GM21786 (cell line): ENCODE measurements around the gene KRT85.

Source experiments
- ATAC-seq: cut with Tn5 transposase; IDR thresholded peaks from one replicate; pipeline ENCODE4 v1.9.1; 2021; ENCODE audit not compliant: unreplicated experiment

KRT85 gene

DNA sequence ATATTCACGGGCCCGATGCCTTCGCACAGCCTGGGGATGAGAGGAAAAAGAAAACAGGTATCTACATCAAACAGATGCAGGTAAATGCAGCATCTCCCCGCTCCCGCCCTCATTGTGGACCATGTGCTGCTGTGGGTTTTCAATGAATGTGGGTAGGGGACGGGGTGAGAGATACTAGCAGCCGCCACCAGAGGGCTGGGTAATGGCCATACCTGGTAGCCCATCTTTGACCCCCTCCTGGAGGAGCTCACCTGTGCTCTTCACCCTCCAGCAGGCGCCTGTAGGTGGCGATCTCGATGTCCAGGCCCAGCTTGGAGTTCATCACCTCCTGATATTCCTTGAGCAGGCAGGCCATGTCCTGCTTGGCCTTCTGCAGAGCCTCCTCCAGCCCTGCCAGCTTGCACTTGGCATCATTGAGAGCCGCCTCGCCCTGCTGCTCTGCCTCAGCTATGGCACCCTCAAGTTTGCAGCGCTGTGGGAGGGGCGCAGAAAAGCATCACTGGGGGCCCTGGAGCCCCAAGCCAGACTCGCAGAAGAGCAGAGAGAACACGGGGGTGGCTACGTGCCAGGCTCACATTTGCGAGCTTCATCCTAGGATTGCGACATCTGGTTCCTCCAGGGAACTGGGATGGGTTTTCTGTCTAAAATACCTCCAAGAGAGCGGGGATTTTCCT lies 28.6 kb upstream of the KRT85 start:
- no peak for ATAC-seq

DNA sequence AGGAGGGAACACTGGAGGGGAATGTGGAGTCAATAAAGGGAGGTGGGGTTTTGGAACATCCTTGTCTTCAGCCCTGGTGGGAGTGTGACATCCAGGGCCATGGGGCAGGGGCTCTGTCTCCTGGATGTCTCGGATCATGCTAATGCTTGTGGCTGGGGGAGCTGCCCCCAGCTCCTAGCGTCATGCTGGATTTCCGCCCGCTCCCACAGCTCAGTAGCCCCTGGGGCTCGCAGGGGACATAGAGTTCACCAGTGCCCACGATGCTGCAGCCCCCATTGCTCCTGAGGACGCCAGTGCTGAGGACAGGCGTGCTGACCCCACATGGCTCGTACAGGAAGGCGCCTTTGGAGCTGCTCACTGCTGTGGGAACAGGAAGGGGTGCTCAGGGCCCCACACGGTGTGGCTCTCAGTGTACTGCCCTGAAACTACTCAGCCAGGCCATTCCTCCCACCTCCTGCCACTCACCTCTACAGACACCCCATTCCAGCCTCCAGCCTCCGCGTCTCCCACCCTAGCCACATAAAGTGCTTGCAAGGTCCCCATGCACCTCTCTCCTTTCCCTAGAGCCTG lies 27.6 kb upstream of the KRT85 start:
- ATAC-seq, result no peak

DNA sequence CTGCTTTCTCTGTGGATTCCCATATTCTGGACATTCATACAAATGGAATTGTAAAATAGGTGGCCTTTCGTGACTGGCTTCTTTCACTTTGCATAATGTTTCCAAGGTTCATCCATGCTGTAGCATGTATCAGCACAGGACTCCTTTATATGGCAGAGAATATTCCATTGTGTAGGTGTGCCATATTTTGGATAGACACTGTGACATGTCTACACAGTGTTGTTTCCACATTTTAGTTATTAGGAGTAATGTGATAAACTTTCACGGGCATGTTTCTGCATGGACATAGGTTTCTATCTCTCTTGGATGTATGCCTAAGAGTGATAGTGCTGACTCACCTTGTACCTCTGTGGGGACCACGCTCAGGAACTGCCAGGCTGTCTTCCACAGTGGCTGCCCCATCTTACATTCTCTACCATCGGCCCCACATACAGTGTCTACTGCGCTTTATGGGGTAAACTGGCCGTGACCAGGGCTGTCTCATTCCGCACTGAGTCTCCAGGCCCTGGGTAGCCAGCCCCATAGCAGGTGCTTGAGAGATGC lies 25.3 kb upstream of the KRT85 start:
- no peak for ATAC-seq

DNA sequence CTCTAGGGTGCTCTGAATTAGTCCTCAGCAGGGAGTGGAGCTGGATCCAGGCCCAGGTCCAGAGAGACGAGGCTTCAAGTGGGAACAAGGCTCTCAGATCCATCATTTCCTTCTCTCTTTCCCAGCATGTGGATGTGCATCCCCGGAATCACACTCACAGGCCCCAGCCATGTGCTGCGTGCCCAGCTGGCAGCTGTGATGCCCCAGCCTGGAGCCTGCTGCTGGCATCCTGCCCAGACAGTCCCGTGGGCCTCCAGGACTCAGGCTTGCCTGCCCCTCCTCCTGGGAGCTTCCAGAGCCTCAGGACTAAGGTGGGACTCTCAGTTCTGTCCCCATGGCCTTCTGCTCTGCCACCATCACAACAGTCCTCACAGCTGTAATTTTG lies 24.3 kb upstream of the KRT85 start:
- ATAC-seq, result no peak

DNA sequence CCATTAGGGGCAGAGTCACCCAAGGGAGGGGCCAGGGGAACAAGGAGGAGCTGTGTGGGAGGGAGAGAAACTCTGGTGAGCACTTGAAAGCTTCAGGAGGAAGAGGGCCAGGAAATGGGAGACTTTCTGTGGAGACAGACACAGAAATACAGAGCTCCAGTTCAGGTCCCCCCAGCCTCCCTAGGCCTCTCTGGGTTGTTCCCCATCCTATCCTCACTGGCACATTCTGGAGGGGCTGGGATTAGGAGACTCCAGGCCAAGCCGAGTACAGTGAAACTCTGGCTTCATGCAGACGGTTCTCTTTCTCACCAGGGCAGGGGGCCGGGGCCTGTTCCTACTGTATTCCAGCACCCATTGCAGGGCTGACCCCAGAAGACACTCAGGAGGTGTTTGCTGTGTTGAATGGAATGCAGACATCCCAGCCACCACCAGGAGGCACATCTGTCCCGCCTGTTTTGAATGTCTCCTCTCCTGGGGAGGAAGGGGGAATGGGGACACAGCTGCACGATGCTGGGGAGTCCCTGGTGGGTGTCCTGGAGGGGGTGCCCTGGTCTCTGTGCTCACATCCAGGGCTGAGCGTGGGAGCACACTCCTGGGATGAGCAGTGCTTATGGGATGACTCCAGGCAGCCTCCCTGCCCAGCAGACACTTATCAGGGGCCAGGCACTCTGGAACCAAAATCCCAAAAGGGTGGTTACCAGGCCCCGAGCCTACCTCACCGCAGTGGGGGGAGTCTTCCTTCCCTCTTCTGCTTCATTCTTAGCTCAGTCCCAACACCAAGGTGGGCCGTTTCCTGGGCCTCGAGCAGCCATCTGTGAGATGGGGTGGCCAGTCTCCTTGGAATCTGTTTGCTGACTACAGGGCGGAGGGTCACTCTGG lies 23.7 kb upstream of the KRT85 start:
- ATAC-seq, result no peak

DNA sequence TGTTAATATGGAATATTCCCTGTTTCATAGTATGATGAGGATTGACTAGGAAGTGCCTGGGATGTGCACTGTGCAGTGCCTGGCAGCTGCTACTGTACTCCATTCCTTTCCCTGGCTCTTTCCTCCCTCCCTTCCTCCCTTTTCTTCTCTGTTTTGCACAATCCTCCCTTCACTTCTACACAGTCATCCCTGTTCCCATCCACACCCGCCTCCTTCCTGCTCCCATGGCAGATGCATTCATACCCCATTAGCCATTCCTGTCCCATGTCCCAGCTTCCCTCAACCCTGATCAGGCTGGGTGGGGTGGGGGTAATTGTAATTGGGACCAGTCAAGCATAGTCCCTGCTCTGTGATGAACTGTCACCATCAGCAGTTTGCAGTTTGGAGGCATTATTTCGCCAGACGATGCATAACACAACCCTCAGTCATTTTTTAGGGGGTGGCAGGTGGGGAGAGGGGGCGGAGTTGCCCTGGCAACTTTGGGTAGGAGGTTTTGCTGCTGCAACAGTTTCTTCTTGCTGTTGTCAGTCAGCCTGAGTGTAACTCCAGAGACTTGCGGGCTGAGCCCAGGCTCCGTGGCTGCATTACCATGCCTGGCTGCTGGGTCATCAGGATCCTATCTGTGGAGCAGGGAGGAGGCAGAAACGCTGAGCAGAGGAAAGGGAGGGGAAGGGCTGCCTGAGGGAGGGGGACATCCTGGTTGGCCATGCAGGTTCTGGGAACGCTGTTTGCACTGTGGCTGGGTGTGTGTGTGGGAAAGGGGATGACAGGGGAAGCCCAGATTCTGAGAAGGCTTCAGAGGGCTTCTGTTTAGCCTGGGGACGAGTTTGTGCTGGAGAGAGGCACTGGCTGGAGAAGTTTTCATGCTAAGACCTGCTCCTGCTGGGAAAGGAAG lies 22.3 kb upstream of the KRT85 start:
- ATAC-seq, result no peak

DNA sequence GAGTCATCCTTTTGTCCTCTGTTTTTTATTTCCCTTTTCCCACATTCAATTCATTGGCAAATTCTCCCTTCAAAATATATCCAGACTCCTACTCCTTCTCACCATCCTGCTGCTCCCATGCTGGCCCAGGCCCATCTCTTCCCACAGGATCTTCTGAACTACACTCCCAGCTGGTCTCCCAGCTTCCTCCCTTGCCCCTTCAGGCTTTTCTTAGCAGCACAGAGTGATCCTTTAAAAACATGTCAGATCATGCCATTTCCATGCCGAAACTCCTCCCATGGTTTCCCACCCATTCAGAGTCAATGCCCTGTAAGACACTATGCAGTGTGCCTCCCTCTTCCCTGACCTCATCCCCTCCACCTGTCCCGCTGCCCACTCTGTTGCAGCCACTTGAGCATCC lies 20.6 kb upstream of the KRT85 start:
- ATAC-seq, result no peak

DNA sequence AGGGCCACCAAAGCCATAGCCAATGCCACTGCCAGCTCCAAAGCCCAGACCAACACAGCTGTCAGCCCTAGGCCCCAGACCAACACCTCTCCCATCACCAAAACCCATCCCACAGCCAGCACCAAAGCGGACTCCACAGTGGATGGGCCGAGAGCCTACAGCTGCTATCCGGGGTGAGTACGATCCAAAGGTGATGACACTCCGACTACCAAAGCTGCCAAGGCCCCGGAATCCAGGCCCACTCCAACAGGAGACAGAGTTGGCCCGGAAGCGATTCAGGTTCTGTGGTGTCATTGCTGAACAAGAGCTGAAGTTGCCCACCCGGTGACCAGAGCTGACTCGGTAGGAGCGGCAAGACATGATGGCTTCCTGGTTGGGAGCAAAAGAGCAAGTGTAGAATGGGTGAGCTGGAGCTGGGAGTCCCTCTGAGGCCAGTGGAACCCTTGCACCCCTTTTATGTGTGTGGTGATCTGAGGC lies 18.0 kb upstream of the KRT85 start, which contains the start of gene KRT84:
Gene KRT84, minus strand, starts transcription at position 427 of the 477 bp plus-strand sequence. Its CDS starts 67 bp downstream, at position 360.
- no peak for ATAC-seq

DNA sequence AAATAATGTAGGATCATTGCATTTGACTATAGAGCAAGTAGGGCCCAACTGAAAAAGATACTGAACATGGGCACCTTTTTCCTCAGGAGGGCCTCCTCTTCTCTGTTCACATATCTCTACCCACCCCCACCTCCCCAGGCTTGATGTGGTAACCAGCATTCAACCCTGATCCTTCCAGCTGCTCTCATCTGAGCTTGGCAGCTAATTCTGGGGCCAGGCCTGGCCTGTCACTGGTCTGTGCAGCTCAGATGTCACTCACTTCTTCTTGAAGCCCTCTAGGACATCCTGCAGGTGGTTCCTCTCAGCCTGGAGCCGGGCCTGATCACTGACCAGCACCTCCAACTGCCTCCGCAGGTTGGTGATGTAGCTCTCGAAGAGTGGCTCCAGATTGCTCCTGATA lies 16.1 kb upstream of the KRT85 start:
- ATAC-seq, result no peak

DNA sequence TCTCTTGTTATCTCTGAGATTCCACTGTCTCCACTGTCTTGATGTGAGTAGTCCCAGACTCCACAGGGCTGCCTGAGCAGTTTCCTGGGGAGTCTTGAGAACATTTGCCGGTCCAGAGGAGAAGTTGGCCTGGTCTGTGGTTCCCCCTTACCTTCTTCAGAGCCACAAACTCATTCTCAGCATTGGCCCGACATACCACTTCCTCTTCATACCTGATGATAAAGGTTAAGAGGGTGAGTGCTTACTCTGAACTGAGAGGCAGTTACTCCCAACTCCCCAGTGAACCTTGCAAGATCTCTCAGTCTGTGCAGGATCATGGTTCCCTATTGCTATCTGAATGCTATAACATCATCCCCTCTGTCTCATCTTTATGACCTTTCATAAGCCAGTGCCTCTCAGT lies 15.6 kb upstream of the KRT85 start:
- no peak for ATAC-seq

DNA sequence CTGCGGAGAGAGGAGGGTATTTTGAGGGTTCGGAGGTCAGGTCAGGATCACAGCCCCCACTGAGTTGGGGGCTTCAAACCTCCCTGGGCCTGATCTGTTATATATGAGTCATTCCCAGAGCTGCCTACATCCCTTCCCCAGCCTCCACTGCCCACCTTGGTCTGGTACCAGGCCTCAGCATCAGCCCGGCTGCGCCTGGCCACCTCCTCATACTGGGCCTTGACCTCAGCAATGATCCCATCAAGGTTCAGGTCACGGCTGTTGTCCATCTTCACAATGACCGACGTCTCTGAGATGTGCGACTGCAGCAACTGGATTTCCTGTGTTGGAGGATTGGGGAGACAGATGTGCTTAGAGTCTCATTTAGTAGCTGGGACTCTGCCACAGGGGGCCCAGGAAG lies 13.9 kb upstream of the KRT85 start:
- no peak for ATAC-seq

DNA sequence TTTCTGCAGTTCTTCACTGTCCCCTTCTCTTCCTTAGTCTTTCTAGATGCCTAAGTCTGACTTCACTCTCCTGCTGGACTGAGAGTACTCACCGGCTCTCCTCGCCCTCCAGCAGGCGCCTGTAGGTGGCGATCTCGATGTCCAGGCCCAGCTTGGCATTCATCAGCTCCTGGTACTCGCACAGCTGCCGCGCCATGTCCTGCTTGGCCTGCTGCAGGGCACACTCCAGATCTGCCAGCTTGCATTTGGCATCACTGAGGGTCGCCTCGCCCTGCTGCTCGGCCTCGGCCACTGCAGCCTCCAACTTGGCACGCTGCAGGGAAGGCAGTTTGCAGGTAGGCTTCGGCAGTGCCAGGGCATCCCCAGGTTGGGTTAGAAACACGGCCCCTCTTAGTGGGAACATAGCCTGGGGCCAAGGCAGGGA lies 13.0 kb upstream of the KRT85 start:
- no peak for ATAC-seq

DNA sequence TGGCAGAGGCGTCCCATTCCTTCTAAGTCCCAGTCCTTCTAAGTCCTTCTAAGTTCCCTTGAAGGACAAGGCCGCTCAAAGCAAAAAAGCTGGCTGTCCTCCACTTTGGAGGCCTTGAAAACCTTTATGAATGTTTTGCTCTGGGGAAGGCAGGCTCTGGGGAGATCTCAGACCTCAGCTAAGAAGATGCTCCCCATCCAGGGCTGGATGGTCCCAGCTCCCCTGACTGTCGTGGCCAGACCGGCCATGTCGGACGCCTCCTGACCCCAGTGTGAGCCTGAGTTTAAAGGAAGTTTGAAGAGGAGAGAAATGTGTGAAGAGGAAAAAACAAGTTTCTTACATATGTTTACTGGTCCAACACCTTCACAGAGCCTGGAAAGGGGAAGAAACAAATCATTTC lies 12.3 kb upstream of the KRT85 start:
- no peak for ATAC-seq

DNA sequence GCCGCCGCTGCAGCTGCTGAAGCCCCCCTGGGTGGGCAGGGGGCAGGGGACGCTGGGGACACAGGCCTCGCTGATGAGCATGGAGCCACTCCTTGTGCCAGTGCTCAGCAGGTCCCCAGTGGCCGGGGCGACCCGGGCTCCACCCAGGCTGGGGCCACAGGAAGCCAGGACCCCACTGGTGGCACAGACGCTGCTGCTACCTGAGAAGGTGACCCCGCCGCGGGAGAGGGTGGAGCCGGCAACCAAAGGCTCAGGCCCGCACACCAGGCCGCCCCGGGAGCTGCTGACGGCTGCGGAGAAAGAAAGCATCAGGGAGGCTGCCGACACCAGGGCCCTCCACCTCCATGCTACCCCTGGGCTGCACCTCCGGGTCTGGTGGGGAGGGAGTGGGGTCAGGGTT lies 10.8 kb upstream of the KRT85 start:
- no peak for ATAC-seq

DNA sequence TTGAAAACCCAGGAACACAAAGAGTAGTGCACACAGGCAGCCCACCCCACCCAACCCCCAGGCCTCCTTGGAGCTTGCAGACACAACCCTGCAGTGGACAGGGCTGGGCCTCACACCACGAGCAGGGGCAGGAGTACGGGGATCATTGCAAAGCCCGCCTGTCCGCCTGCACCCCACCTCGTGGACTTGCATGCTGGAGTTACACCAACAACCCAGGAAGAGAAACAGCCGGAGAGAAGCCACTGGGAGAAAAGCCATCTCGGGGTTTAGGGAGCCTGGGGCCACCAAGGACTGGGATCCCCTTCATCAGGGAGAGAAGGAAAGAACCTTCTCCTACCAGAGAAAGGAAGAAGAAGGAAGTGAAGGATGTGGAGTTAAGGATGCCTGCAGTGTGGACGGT lies 10.0 kb upstream of the KRT85 start:
- ATAC-seq, result no peak

DNA sequence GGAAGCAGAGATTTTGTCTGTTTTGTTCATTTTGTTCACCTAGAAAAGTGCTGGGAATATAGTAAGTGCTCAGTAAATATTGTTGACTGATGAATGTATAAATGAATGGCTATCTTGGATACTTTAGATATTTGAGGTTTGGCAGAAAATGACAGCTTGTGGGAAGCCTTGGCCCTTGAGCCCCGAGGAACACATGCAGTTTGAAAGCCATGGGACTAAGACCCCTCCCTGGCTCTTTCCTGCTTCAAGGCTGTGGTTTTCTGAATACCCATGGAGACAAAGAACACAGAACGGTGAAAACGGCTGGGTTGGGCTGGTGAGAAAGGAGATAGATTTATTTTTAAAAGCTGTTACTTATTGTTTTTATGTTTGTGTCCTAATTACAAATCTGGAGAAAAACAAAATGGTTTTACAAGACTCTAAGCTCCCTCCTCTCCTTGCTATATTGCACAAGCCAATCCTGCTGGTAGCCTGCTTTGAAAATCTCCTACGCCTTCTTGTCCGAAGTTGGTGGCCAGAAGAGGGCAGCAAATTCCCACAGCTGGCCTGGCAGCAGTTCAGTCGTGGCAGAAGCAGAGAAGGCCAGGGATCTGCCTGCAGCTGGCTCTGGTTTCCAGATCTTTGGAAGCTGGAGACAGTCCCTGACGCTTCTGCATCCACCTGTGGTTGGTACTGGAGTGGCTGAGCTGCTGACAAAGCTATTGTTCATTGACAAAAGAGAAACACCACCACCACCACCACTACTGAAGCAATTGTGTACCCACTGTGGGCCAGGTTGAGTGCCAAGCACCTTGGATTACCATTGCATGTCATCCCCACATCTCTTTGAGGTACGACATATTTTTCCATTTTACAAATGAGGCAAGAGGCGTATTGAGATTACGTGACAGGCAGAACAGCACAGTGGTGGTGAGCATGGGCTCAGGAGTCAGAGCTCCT lies 5.2 kb upstream of the KRT85 start:
- no peak for ATAC-seq

DNA sequence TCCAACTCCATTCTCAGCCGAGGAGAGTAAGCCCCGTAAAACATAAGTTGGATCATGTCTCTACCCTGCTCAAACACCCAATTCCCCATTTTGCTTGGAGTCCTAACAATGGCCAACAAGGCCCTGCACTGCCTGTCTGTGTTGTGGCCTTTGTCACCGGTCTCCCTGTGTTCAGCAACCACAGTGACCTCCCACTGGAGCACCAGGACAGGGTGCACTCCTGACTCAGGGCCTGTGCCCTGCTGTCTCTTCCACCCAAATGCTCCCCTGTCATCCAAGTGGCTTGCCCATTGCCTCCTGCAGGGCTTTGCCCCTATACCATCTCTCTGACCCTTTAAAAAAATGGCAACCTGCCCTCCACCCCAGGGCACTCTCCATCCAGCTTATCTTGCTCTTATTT lies 4.4 kb upstream of the KRT85 start:
- ATAC-seq, result no peak

DNA sequence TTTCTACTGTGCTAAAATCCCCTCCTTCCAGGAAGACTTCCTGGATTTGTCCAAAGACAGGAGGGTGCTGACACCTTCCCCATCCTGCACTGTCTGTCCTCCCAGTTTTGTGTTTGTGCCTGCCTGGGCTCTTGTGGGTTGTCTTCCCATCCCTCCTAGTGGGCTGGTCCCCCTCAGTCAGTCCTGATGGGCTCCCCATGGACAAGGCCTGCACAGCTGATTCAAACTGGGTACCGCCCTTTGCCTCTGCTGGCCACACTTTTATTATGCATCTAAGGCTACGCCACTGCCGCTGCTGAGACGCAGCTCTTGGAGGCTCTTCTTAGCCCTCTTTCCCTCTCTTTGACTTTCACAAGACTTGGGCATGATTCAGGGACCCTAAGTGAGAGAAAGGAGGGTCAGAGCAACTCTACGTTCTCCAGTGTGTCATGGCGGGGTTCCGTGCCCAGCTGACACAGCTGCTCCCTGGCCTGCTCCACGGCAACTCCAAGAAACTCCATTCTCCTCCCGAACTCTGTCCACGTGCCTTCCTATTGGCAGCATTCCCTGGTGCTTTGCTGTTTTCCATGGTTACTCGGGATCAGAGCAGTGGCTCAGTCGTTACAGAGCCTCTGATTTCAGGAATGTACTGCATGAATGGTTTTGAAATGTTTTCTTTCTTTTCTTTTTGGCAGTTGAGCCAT lies 3.8 kb upstream of the KRT85 start:
- ATAC-seq, result no peak

DNA sequence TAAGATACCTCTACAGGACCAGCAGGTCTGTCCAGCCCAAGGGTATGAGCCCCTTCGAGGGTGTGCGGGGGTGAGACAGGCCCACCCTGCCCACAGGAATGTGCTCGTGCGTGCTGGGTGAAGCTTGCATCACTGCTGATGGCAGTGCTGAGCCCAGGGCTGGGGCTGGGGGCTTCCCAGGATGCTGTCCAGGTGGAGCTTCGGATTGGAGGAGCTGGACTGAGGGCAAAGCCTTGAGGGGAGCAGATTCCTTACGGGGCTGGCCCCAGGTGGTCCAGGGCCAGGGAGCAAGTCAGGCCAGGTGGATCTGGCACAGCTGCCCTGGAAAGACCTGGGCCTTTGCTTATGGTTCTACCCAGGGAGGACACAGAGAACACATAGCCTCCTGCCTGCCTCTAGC lies 2.5 kb upstream of the KRT85 start:
- no peak for ATAC-seq
